OCI-LY7 (cell line): ENCODE results near the gene PPP2R1A.

Source experiments
- EZH2phosphoT487 ChIP-seq: fragments of 200-600 bp; sonication (generic); IDR thresholded peaks from 2 replicates; pipeline ENCODE4 v1.6.1; 2018; ENCODE audit warnings: low read depth, borderline replicate concordance, mild to moderate bottlenecking, mixed run types, antibody characterized with exemption, low read length, moderate library complexity, mixed read lengths
- TF ChIP-seq, protein P1 (sequence below): fragments of 200-600 bp; sonication (generic); conservative IDR thresholded peaks from 2 replicates; pipeline ENCODE4 v1.5.1; 2014; ENCODE audit warnings: mild to moderate bottlenecking, antibody characterized with exemption, low read length, moderate library complexity, mixed read lengths

GRCh38 chr19:52211203-52211602, 21.4 kb downstream of the PPP2R1A start:
- no peak for TF ChIP-seq EZH2phosphoT487
- TF ChIP-seq, protein P1, sequence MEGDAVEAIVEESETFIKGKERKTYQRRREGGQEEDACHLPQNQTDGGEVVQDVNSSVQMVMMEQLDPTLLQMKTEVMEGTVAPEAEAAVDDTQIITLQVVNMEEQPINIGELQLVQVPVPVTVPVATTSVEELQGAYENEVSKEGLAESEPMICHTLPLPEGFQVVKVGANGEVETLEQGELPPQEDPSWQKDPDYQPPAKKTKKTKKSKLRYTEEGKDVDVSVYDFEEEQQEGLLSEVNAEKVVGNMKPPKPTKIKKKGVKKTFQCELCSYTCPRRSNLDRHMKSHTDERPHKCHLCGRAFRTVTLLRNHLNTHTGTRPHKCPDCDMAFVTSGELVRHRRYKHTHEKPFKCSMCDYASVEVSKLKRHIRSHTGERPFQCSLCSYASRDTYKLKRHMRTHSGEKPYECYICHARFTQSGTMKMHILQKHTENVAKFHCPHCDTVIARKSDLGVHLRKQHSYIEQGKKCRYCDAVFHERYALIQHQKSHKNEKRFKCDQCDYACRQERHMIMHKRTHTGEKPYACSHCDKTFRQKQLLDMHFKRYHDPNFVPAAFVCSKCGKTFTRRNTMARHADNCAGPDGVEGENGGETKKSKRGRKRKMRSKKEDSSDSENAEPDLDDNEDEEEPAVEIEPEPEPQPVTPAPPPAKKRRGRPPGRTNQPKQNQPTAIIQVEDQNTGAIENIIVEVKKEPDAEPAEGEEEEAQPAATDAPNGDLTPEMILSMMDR: no peak
